ENCODE measurements around the gene OPN1SW.

DNA sequence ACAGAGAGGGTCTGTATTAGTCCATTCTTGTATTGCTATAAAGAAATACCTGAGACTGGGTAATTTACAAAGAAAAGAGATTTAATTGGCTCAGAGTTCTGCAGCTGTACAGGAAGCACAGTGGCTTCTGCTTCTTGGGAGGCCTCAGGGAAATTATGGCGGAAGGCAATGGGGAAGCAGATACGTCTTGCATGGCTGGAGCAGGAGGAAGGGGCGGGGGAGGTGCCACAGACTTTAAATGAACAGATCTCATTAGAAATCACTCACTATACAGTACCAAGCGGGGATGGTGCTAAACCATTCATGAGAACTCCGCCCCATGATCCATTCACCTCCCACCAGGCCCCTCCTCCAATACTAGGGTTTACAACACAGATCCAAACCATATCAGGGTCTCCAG lies 40.2 kb downstream of the OPN1SW start:
- TF ChIP-seq EZH2phosphoT487 (IDR thresholded peaks at IDR 0.05; ENCODE audit: insufficient read depth, low read depth) (no peak), EZH2 (IDR thresholded peaks at IDR 0.05; ENCODE audit: insufficient read depth, poor library complexity, severe bottlenecking) (no peak)

Data from GM23248 (cell line).